Mucosa of rectum (tissue), 2 donors: ENCODE results near the gene EPHB2.

ENCODE experiments used
- H3K27ac ChIP-seq, 2 donors: one replicate each; pipeline ENCODE4 v1.7.0; 2013; ENCODE audit warnings: inconsistent platforms in 2 of 2, low read depth in 2 of 2, low read length in 2 of 2
- H3K27me3 ChIP-seq, 2 donors: one replicate each; pipeline ENCODE4 v1.7.0; 2013; ENCODE audit warnings: low read length in 2 of 2; ENCODE audit not compliant: control insufficient read depth in 2 of 2, insufficient read depth in 2 of 2
- H3K36me3 ChIP-seq, 2 donors: one replicate each; pipeline ENCODE4 v1.7.0; 2013; ENCODE audit warnings: low read length in 2 of 2; ENCODE audit not compliant: control insufficient read depth in 2 of 2, insufficient read depth in 2 of 2
- H3K4me1 ChIP-seq, 2 donors: one replicate each; pipeline ENCODE4 v1.7.0; 2013; ENCODE audit warnings: low read length in 2 of 2, mild to moderate bottlenecking in 1 of 2; ENCODE audit not compliant: control insufficient read depth in 2 of 2, insufficient read depth in 2 of 2
- H3K4me3 ChIP-seq, 2 donors: one replicate each; pipeline ENCODE4 v1.7.0; 2013; ENCODE audit warnings: low read length in 2 of 2
- H3K9ac ChIP-seq, 2 donors: one replicate each; pipeline ENCODE4 v1.7.0; 2013; ENCODE audit warnings: low read length in 2 of 2, low read depth in 1 of 2, mild to moderate bottlenecking in 1 of 2
- H3K9me3 ChIP-seq, 2 donors: one replicate each; pipeline ENCODE4 v1.7.0; 2013; ENCODE audit warnings: low read length in 2 of 2; ENCODE audit not compliant: control insufficient read depth in 2 of 2
- donor health status: healthy.
- donor health status: Normal muscosa, but diverticular disease.

Gene EPHB2

GRCh38 chr1:22914633-22915217 lies 204.1 kb downstream of the EPHB2 start:
- H3K9ac ChIP-seq: no peak overlapping the region
- no peak overlapping the region for H3K4me3 ChIP-seq
- no peaks in the 10 kb centered on the region for H3K4me1 ChIP-seq
- H3K27me3 ChIP-seq: no peaks in the 10 kb centered on the region
- H3K27ac ChIP-seq: no peak overlapping the region
- no peaks in the 10 kb centered on the region for H3K9me3 ChIP-seq
- peaks cover 22 to 24% of the 10 kb centered on the region in 2 donors for H3K36me3 ChIP-seq

DNA sequence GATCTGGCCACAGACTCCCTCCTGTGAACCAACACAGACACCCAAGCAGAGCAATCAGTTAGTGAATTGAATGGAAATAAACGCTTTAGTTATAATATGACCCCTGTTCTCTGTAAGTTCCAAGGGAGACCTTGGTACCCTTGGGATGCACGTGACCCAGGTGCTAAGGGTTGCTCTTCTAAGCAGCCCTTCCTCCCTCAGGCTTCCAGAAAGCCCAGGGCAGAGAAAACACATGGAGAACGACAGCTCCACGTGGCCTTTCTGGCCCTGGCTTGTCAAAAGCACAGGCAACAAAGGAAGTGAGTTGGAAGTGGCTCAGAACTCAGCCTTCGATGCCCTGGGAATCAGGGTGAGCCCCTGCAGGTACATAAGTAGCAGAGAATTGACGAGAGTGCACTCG lies 204.6 kb downstream of the EPHB2 start:
- H3K27ac ChIP-seq: no peak overlapping the region
- H3K4me1 ChIP-seq: no peaks in the 10 kb centered on the region
- H3K27me3 ChIP-seq: peaks cover 0 to 4% of the 10 kb centered on the region in 2 donors
- H3K9me3 ChIP-seq: no peaks in the 10 kb centered on the region
- H3K9ac ChIP-seq: no peak overlapping the region
- peaks cover 19 to 20% of the 10 kb centered on the region in 2 donors for H3K36me3 ChIP-seq
- H3K4me3 ChIP-seq: no peak overlapping the region

DNA sequence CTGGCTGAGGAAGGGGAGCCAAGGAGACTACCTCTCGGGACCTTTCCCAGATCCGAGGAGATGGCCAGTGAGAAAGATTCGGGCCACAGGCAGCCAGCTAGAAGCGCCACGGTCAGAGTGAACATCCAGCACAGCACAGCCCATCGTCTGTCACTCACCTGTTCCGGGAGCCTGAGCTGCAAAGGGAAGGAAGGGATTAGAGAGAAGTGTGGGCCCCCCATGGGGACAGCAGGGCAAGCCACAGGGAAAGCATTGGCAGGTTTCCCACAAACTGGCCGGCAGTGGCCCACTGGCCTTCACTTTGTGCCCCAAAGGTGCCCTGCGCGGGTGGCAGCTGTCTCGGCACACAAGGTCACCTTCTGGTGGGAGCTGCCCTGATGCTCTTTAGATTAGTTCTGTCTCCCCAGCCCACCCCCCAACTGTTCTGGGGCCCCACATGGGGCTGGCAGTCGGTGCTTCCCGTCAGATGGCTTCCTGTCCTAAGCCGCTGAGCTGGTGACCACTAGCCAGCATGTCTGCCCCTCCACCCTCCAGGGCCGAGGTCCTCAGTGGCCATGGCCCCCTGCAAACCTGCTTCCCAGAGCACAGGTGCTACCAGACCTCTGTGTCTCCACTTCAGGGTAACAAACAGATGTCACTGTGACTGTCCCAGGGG lies 205.3 kb downstream of the EPHB2 start:
- Histone ChIP-seq H3K9ac (no peak overlapping the region), H3K27ac (no peak overlapping the region), H3K9me3 (no peaks in the 10 kb centered on the region), H3K4me1 (no peaks in the 10 kb centered on the region), H3K27me3 (peaks cover 0 to 5% of the 10 kb centered on the region in 2 donors), H3K36me3 (peaks cover 17% of the 10 kb centered on the region in 2 donors), H3K4me3 (no peak overlapping the region)

DNA sequence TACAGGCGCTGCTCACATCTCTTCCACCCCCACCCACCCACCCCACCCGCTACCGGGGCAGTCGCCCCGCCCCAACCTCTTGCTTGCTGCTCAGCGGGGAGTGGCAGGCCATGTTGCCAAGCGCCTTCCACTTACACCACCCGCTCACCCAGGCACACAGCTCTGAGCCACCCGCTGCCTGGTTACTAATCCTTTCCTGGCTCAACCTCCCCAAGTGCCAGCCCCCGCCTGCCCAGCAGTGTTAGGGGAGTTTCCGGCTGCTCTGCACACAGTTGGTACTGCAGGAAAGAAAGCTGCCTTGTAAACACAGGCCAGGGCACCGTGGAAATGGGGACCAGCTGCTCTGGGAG lies 205.8 kb downstream of the EPHB2 start:
- H3K9ac ChIP-seq: no peak overlapping the region
- H3K4me3 ChIP-seq: no peak overlapping the region
- H3K9me3 ChIP-seq: no peaks in the 10 kb centered on the region
- H3K27me3 ChIP-seq: peaks cover 0 to 5% of the 10 kb centered on the region in 2 donors
- H3K36me3 ChIP-seq: peaks cover 13% of the 10 kb centered on the region in 2 donors
- no peak overlapping the region for H3K27ac ChIP-seq
- no peaks in the 10 kb centered on the region for H3K4me1 ChIP-seq

DNA sequence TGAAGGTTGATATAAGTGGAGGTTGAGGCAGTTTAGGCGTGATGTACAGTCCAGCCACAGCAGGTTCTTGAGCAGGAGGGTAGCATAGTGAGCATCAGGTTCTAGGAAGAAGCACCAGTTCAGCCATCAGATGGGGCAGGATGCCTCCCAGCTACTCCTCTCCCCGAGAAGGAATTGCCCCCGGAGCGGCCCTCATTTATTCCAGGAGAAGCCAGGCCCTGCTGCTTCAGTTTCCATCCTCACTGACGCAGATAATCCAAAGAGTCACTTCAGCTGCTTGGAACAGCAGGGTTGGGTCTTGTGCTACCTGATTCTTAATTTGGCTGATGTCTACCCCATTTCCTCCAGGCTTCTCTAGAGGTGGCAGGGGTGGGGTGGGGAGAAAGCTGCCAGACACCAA lies 207.3 kb downstream of the EPHB2 start:
- H3K4me3 ChIP-seq: no peak overlapping the region
- no peak overlapping the region for H3K27ac ChIP-seq
- H3K4me1 ChIP-seq: no peaks in the 10 kb centered on the region
- H3K9ac ChIP-seq: no peak overlapping the region
- peaks cover 0 to 7% of the 10 kb centered on the region in 2 donors for H3K36me3 ChIP-seq
- H3K9me3 ChIP-seq: no peaks in the 10 kb centered on the region
- H3K27me3 ChIP-seq: peaks cover 0 to 5% of the 10 kb centered on the region in 2 donors

- Histone ChIP-seq H3K4me1 (no peaks in the 10 kb centered on the region), H3K9ac (no peak overlapping the region), H3K27ac (no peak overlapping the region), H3K36me3 (peaks cover 0 to 7% of the 10 kb centered on the region in 2 donors), H3K4me3 (no peak overlapping the region), H3K9me3 (no peaks in the 10 kb centered on the region), H3K27me3 (peaks cover 0 to 5% of the 10 kb centered on the region in 2 donors)
These were observed 208.0 kb downstream of the EPHB2 start for GRCh38 chr1:22918644-22919043.

- peaks cover 0 to 7% of the 10 kb centered on the region in 2 donors for H3K36me3 ChIP-seq
- no peaks in the 10 kb centered on the region for H3K4me1 ChIP-seq
- no peaks in the 10 kb centered on the region for H3K9me3 ChIP-seq
- H3K9ac ChIP-seq: no peak overlapping the region
- no peak overlapping the region for H3K4me3 ChIP-seq
- H3K27ac ChIP-seq: no peak overlapping the region
- H3K27me3 ChIP-seq: peaks cover 0 to 5% of the 10 kb centered on the region in 2 donors
These were observed 208.8 kb downstream of the EPHB2 start for GRCh38 chr1:22919341-22920025.

GRCh38 chr1:22920026-22920733 lies 209.5 kb downstream of the EPHB2 start:
- Histone ChIP-seq H3K27ac (no peak overlapping the region), H3K36me3 (peaks cover 0 to under 1% of the 10 kb centered on the region in 2 donors), H3K4me3 (no peak overlapping the region), H3K9ac (no peak overlapping the region), H3K9me3 (no peaks in the 10 kb centered on the region), H3K27me3 (peaks cover 0 to 5% of the 10 kb centered on the region in 2 donors), H3K4me1 (no peaks in the 10 kb centered on the region)

DNA sequence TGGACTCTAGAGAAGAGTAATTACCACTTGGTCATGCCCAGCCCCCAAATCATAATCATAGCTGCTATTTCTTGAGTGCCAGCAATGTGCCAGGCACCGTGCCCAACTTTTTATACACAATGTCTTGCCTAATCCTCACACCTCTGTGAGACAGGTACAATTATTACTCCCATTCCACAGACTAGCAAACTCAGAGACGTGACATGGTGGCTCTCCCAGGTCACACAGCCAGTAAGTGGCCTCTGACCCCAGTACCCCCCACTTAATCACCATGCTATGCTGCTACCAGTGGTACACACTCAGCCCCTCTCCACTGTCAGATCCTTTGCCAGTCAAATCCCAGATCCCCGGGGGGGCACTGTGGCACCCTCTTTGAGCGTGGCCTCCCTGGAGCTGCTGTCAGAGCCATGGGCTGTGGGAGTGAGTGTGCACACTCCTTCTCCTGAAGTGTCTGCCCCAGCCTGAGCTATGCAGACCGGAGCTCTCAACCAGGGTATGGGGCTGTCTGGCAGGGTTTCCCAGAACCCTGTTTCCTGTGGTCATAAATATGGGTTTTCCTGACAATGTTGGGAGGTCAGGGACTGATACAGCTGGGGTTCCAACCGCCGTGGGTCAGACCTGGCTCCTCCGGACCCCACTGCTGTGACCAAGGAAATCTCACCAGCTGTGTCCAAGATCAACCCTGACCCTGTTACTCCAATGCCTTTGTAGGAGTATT lies 210.3 kb downstream of the EPHB2 start:
- Histone ChIP-seq H3K27ac (no peak overlapping the region), H3K9me3 (no peaks in the 10 kb centered on the region), H3K27me3 (peaks cover 0 to 5% of the 10 kb centered on the region in 2 donors), H3K4me3 (no peak overlapping the region), H3K9ac (no peak overlapping the region), H3K36me3 (no peaks in the 10 kb centered on the region), H3K4me1 (no peaks in the 10 kb centered on the region)
